Muscle of leg (tissue), 16 donors: ENCODE results near the gene AMY1B. TPM values are rescaled to one million over a fixed set of nuclear protein-coding genes. Genes with fewer than 3 reads are reported as not detected.
"Not testable (repeated sequence)": the region's sequence is repeated elsewhere in the genome, so short reads cannot be mapped to it uniquely, and the experiment has no call there.

Source experiments
- DNase-seq: peaks from one replicate; pipeline ENCODE4 v3.0.0; 2013
- H3K27ac ChIP-seq: one replicate; pipeline ENCODE4 v1.5.1; 2013; ENCODE audit warnings: mild to moderate bottlenecking, low read length, control low read depth
- H3K27me3 ChIP-seq: one replicate; pipeline ENCODE4 v1.6.1; 2013; ENCODE audit warnings: low read length; ENCODE audit not compliant: control insufficient read depth, insufficient read depth
- H3K36me3 ChIP-seq: one replicate; pipeline ENCODE4 v1.6.1; 2013; ENCODE audit warnings: low read length; ENCODE audit not compliant: control insufficient read depth, insufficient read depth
- H3K4me1 ChIP-seq: one replicate; pipeline ENCODE4 v1.6.1; 2013; ENCODE audit warnings: low read length; ENCODE audit not compliant: control insufficient read depth, insufficient read depth
- H3K4me3 ChIP-seq: one replicate; pipeline ENCODE4 v1.5.1; 2013; ENCODE audit warnings: low read length, control low read depth
- H3K9me3 ChIP-seq: replicated peaks from 2 replicates; pipeline ENCODE4 v1.6.1; 2013; ENCODE audit warnings: low read depth, low read length; ENCODE audit not compliant: control insufficient read depth
- WGBS: methylation state at CpG from one replicate; pipeline ENCODE4 v1.1.5; 2013; ENCODE audit warnings: missing lambda C conversion rate; ENCODE audit not compliant: insufficient coverage; 5-methylcytosine and 5-hydroxymethylcytosine counted together
- long read RNA-seq, 11 donors: transcript quantifications; one replicate each; lab custom pipeline, GENCODE V29; 2026
- polyA plus RNA-seq, 8 donors: library from polyadenylated mRNA; unstranded; fragments of 120-200 nt; gene quantifications; one replicate each; pipeline versions ENCODE4 v1.2.1 to v1.2.3, GENCODE V29; 2013; ENCODE audit warnings: inconsistent platforms in 1 of 8, low replicate concordance in 1 of 8; ENCODE audit not compliant: insufficient read length in 8 of 8, insufficient read depth in 1 of 8
- total RNA-seq: library from RNA; stranded (reverse); fragments of 120-200 nt; gene quantifications from one replicate; pipeline ENCODE4 v1.2.4, GENCODE V29; 2013

AMY1B gene
- not detected for total RNA-seq
- polyA plus RNA-seq: under 1 TPM in 3 of 8 donors, not detected in 5; 0.13 to 0.66 (median 0.19) TPM
- long read RNA-seq, donor 1: 0 reads
- long read RNA-seq, donor 2: 0 reads
- long read RNA-seq, donor 3: 0 reads
- long read RNA-seq, donor 4: 0 reads
- long read RNA-seq, donor 5: 0 reads
- long read RNA-seq, donor 6: 0 reads
- long read RNA-seq, donor 7: 0 reads
- long read RNA-seq, donor 8: 0 reads
- long read RNA-seq, donor 9: 0 reads
- long read RNA-seq, donor 10: 0 reads
- long read RNA-seq, donor 11: 0 reads

GRCh38 chr1:103696110-103696509, at the start of gene AMY1B:
Gene AMY1B (minus strand): TSS chr1:103696210. CDS start chr1:103695639, 571 bp downstream.
- no CpG with 5 or more reads among the region's 5 CpGs for WGBS
- H3K9me3 ChIP-seq, H3K4me1 ChIP-seq: not testable (repeated sequence)

GRCh38 chr1:103745040-103745439, 49.0 kb upstream of the AMY1B start:
- not testable (repeated sequence) for H3K27ac ChIP-seq, H3K36me3 ChIP-seq, H3K4me1 ChIP-seq, H3K27me3 ChIP-seq, DNase-seq, H3K9me3 ChIP-seq, H3K4me3 ChIP-seq
- no CpG with 5 or more reads among the region's 4 CpGs for WGBS

More at GRCh38 chr1:103696110-103696509, at the start of gene AMY1B:
- H3K4me3 ChIP-seq, DNase-seq, H3K36me3 ChIP-seq, H3K27me3 ChIP-seq, H3K27ac ChIP-seq: not testable (repeated sequence)

- not testable (repeated sequence) for H3K4me1 ChIP-seq, H3K4me3 ChIP-seq, H3K27ac ChIP-seq, H3K27me3 ChIP-seq, DNase-seq, H3K9me3 ChIP-seq, H3K36me3 ChIP-seq
- no CpG with 5 or more reads among the region's 4 CpGs for WGBS
These were observed 48.4 kb upstream of the AMY1B start for GRCh38 chr1:103744449-103744848.

GRCh38 chr1:103738031-103738430, 42.0 kb upstream of the AMY1B start:
- H3K36me3 ChIP-seq, H3K27me3 ChIP-seq, H3K27ac ChIP-seq, H3K9me3 ChIP-seq, H3K4me3 ChIP-seq, DNase-seq, H3K4me1 ChIP-seq: not testable (repeated sequence)
- no CpG with 5 or more reads among the region's 3 CpGs for WGBS

- H3K36me3 ChIP-seq, H3K9me3 ChIP-seq, H3K27ac ChIP-seq, H3K27me3 ChIP-seq, DNase-seq, H3K4me1 ChIP-seq, H3K4me3 ChIP-seq: not testable (repeated sequence)
- no CpG with 5 or more reads among the region's 3 CpGs for WGBS
These were observed 39.3 kb upstream of the AMY1B start for GRCh38 chr1:103735334-103735733.

GRCh38 chr1:103721473-103721872, 25.5 kb upstream of the AMY1B start:
- H3K4me1 ChIP-seq, H3K36me3 ChIP-seq, H3K9me3 ChIP-seq, H3K4me3 ChIP-seq, H3K27me3 ChIP-seq, DNase-seq, H3K27ac ChIP-seq: not testable (repeated sequence)
- WGBS: no CpG with 5 or more reads among the region's 2 CpGs

GRCh38 chr1:103717404-103717803, 21.4 kb upstream of the AMY1B start:
- H3K27ac ChIP-seq, DNase-seq, H3K4me1 ChIP-seq, H3K4me3 ChIP-seq, H3K9me3 ChIP-seq, H3K36me3 ChIP-seq, H3K27me3 ChIP-seq: not testable (repeated sequence)
- 80% methylated on average over 1 of the region's 6 CpGs for WGBS

- H3K27ac ChIP-seq: not testable (repeated sequence)
- WGBS: no CpG with 5 or more reads among the region's 3 CpGs
These were observed 14.4 kb upstream of the AMY1B start for GRCh38 chr1:103710381-103710780.

GRCh38 chr1:103707670-103708069, 11.7 kb upstream of the AMY1B start:
- WGBS: no CpG with 5 or more reads among the region's 3 CpGs
- H3K4me3 ChIP-seq, H3K36me3 ChIP-seq, H3K9me3 ChIP-seq, H3K27ac ChIP-seq, H3K27me3 ChIP-seq, DNase-seq, H3K4me1 ChIP-seq: not testable (repeated sequence)

More at GRCh38 chr1:103710381-103710780, 14.4 kb upstream of the AMY1B start:
- H3K9me3 ChIP-seq, H3K4me1 ChIP-seq, DNase-seq, H3K27me3 ChIP-seq, H3K36me3 ChIP-seq, H3K4me3 ChIP-seq: not testable (repeated sequence)

GRCh38 chr1:103701256-103701655, 5.2 kb upstream of the AMY1B start:
- H3K9me3 ChIP-seq, DNase-seq, H3K27me3 ChIP-seq, H3K4me1 ChIP-seq, H3K36me3 ChIP-seq, H3K4me3 ChIP-seq, H3K27ac ChIP-seq: not testable (repeated sequence)
- no CpG with 5 or more reads among the region's 4 CpGs for WGBS

- H3K27me3 ChIP-seq, H3K27ac ChIP-seq, H3K36me3 ChIP-seq, H3K9me3 ChIP-seq, H3K4me1 ChIP-seq, DNase-seq, H3K4me3 ChIP-seq: not testable (repeated sequence)
- no CpG with 5 or more reads among the region's 4 CpGs for WGBS
These were observed 4.7 kb upstream of the AMY1B start for GRCh38 chr1:103700669-103701068.
